IMR-90 (cell line): ENCODE measurements around the gene LRRC7. TPM values are rescaled to one million over a fixed set of nuclear protein-coding genes. Genes with fewer than 3 reads are reported as not detected.

Experiments
- ATAC-seq: fragments of 200-7000 bp; cut with Tn5 transposase; 2 replicates; pipeline ENCODE4 v1.9.1; 2020; ENCODE audit warnings: low read depth, mild to moderate bottlenecking, moderate library complexity
- BruUV-seq: library from RNA; stranded (reverse); fragments of 400-500 nt; replicated peaks from 2 replicates; lab custom pipeline; 2021; lab: Mats Ljungman, UMichigan
- CTCF ChIA-PET: fragments of 300-600 bp; formaldehyde crosslinking; extraction: SDS; loops from one replicate; lab custom pipeline; 2021; ENCODE audit warnings: antibody characterized with exemption; lab: Yijun Ruan, JAX
- POLR2A ChIA-PET: fragments of 300-600 bp; sonication (Branson Sonifier 250); formaldehyde crosslinking; loops from one replicate; lab custom pipeline; 2022; ENCODE audit warnings: antibody characterized with exemption; ENCODE audit not compliant: unreplicated experiment; lab: Charles Lee
- DNase-seq: peaks from one replicate; pipeline ENCODE4 v3.0.0; 2013
- H2AFZ ChIP-seq: replicated peaks from 2 replicates; pipeline ENCODE3; 2013; ENCODE audit warnings: low read length, mild to moderate bottlenecking; ENCODE audit not compliant: poor library complexity
- H2AK5ac ChIP-seq: 2 replicates; pipeline ENCODE4 v1.6.1; 2013; ENCODE audit warnings: low read depth, low read length, inconsistent platforms
- H2AK9ac ChIP-seq: replicated peaks from 2 replicates; pipeline ENCODE3; 2013; ENCODE audit warnings: mild to moderate bottlenecking, low read depth, low read length, moderate library complexity; ENCODE audit not compliant: poor library complexity
- H2BK120ac ChIP-seq: 2 replicates; pipeline ENCODE4 v1.6.1; 2013; ENCODE audit warnings: low read depth, low read length, inconsistent platforms
- H2BK15ac ChIP-seq: 3 replicates; pipeline ENCODE4 v1.6.1; 2013; ENCODE audit warnings: low read depth, low read length, inconsistent platforms
- H2BK20ac ChIP-seq: 2 replicates; pipeline ENCODE4 v1.6.1; 2013; ENCODE audit warnings: low read depth, mild to moderate bottlenecking, inconsistent platforms, low read length, moderate library complexity
- H2BK5ac ChIP-seq: 2 replicates; pipeline ENCODE4 v1.6.1; 2013; ENCODE audit warnings: mild to moderate bottlenecking, low read depth, low read length, inconsistent platforms; ENCODE audit not compliant: poor library complexity, severe bottlenecking
- H3K14ac ChIP-seq: replicated peaks from 2 replicates; pipeline ENCODE4 v1.6.1; 2013; ENCODE audit warnings: low read depth, low read length, inconsistent platforms
- H3K18ac ChIP-seq: 2 replicates; pipeline ENCODE4 v1.6.1; 2013; ENCODE audit warnings: low read depth, low read length, control low read depth
- H3K23ac ChIP-seq: 2 replicates; pipeline ENCODE4 v1.6.1; 2013; ENCODE audit warnings: low read depth, low read length, inconsistent platforms
- H3K27ac ChIP-seq: 2 replicates; pipeline ENCODE4 v1.5.1; 2013; ENCODE audit warnings: mild to moderate bottlenecking, control low read depth, low read length; ENCODE audit not compliant: insufficient read depth
- H3K27me3 ChIP-seq: 2 replicates; pipeline ENCODE4 v1.6.1; 2013; ENCODE audit warnings: low read length; ENCODE audit not compliant: control insufficient read depth, insufficient read depth
- H3K36me3 ChIP-seq: 2 replicates; pipeline ENCODE4 v1.6.1; 2013; ENCODE audit warnings: low read length, mixed read lengths; ENCODE audit not compliant: control insufficient read depth, insufficient read depth
- H3K4ac ChIP-seq: 2 replicates; pipeline ENCODE4 v1.6.1; 2013; ENCODE audit warnings: low read depth, low read length, inconsistent platforms
- H3K4me1 ChIP-seq: 2 replicates; pipeline ENCODE4 v1.6.1; 2013; ENCODE audit warnings: low read length, mixed read lengths; ENCODE audit not compliant: control insufficient read depth, insufficient read depth
- H3K4me2 ChIP-seq: 2 replicates; pipeline ENCODE4 v1.6.1; 2013; ENCODE audit warnings: low read depth, mild to moderate bottlenecking, control low read depth, low read length, moderate library complexity
- H3K4me3 ChIP-seq: 2 replicates; pipeline ENCODE4 v1.5.1; 2013; ENCODE audit warnings: low read depth, mild to moderate bottlenecking, control low read depth, low read length, moderate library complexity; ENCODE audit not compliant: insufficient read depth
- H3K56ac ChIP-seq: 2 replicates; pipeline ENCODE4 v1.6.1; 2013; ENCODE audit warnings: low read length, inconsistent platforms; ENCODE audit not compliant: insufficient read depth; ENCODE audit errors: extremely low read depth
- H3K79me1 ChIP-seq, 2 experiments: 2 replicates each; pipeline ENCODE4 v1.6.1; 2013; ENCODE audit warnings: low read length in 2 of 2, inconsistent platforms in 1 of 2, low read depth in 1 of 2
- H3K9ac ChIP-seq: 2 replicates; pipeline ENCODE4 v1.6.1; 2013; ENCODE audit warnings: low read depth, low read length, control low read depth
- H3K9me1 ChIP-seq: 2 replicates; pipeline ENCODE4 v1.6.1; 2013; ENCODE audit warnings: low read length, inconsistent platforms; ENCODE audit not compliant: insufficient read depth
- H3K9me3 ChIP-seq: 2 replicates; pipeline ENCODE4 v1.6.1; 2013; ENCODE audit warnings: low read length; ENCODE audit not compliant: control insufficient read depth, insufficient read depth
- H4K20me1 ChIP-seq: 2 replicates; pipeline ENCODE4 v1.6.1; 2013; ENCODE audit warnings: low read length, inconsistent platforms; ENCODE audit not compliant: insufficient read depth
- H4K5ac ChIP-seq: 2 replicates; pipeline ENCODE4 v1.6.1; 2013; ENCODE audit warnings: mild to moderate bottlenecking, low read depth, low read length, control low read depth
- H4K8ac ChIP-seq, 2 experiments: 2 replicates each; pipeline ENCODE4 v1.6.1; 2013; ENCODE audit warnings: low read depth in 2 of 2, low read length in 2 of 2, control low read depth in 1 of 2, inconsistent platforms in 1 of 2
- H4K91ac ChIP-seq: 2 replicates; pipeline ENCODE4 v1.6.1; 2013; ENCODE audit warnings: low read depth, low read length, inconsistent platforms; ENCODE audit not compliant: insufficient read depth
- CEBPB ChIP-seq: IDR thresholded peaks from 2 replicates; pipeline ENCODE4 v1.6.1; 2012; ENCODE audit warnings: low read depth, low read length, improper control_type of control experiment
- CTCF ChIP-seq: conservative IDR thresholded peaks from 2 replicates; pipeline ENCODE4 v1.5.1; 2012; ENCODE audit warnings: mild to moderate bottlenecking, low read depth, low read length, improper control_type of control experiment
- RAD21 ChIP-seq: IDR thresholded peaks from 2 replicates; pipeline ENCODE4 v1.6.1; 2012; ENCODE audit warnings: low read length, improper control_type of control experiment
- RCOR1 ChIP-seq: IDR thresholded peaks from 2 replicates; pipeline ENCODE4 v1.6.1; 2012; ENCODE audit warnings: mild to moderate bottlenecking, low read length, improper control_type of control experiment; ENCODE audit not compliant: insufficient replicate concordance
- SMC3 ChIP-seq: fragments of 150-350 bp; IDR thresholded peaks from 2 replicates; pipeline ENCODE4 v1.6.1; 2016; ENCODE audit warnings: low read depth, mild to moderate bottlenecking, antibody characterized with exemption, low read length, moderate library complexity
- USF2 ChIP-seq: fragments of 150-350 bp; IDR thresholded peaks from 2 replicates; pipeline ENCODE4 v1.6.1; 2017; ENCODE audit warnings: mild to moderate bottlenecking, antibody characterized with exemption, low read length, low read depth
- WGBS, 2 experiments: methylation state at CpG; one replicate each; pipeline versions ENCODE4 v1.1.5 to v1.1.7; 2013; ENCODE audit warnings: missing lambda C conversion rate in 2 of 2; ENCODE audit not compliant: insufficient read length in 1 of 2; ENCODE audit errors: extremely low coverage in 2 of 2; 5-methylcytosine and 5-hydroxymethylcytosine counted together
- dilution Hi-C: fragments of 300-500 bp; cut with HindIII; formaldehyde crosslinking; loops from one replicate; pipeline ENCODE4 v1.14.3; 2018; ENCODE audit warnings: low sequenced_read_pairs; ENCODE audit not compliant: unreplicated experiment
- in situ Hi-C: fragments of 300-500 bp; cut with MboI; formaldehyde crosslinking; loops from 3 replicates; pipeline ENCODE4 v1.14.3; 2019; ENCODE audit warnings: low sequenced_read_pairs, inconsistent platforms, mixed read lengths
- intact Hi-C: fragments of 100-400 bp; cut with micrococcal nuclease; formaldehyde crosslinking; loops from 2 replicates; pipeline ENCODE4 v1.10.0; 2022
- polyA plus RNA-seq, 3 experiments: library from polyadenylated mRNA; depleted of rRNA; stranded (reverse); fragments of >200 nt; gene quantifications; 2 replicates each; pipeline ENCODE4 v1.2.3, GENCODE V29; 2012; ENCODE audit warnings: low replicate concordance in 1 of 3
- total RNA-seq: library from RNA; depleted of rRNA; stranded (reverse); fragments of >200 nt; gene quantifications from 2 replicates; pipeline ENCODE4 v1.2.3, GENCODE V29; 2012

Gene LRRC7
- total and polyA plus RNA-seq, 2 of the 4 experiments (the other 2 are of a cell fraction), result under 0.01 to 0.02 TPM

GRCh38 chr1:69737527-69738185 is 169.9 kb downstream of the LRRC7 start:
- no peak overlapping the region for H2BK20ac ChIP-seq
- H3K9me1 ChIP-seq, result no peaks in the 10 kb centered on the region
- no peak overlapping the region for H3K18ac ChIP-seq
- no peaks in the 10 kb centered on the region for H3K27me3 ChIP-seq
- in situ Hi-C loops, result loop anchor here (25.0 kb wide), 2 partner anchors 1275 to 1625 kb away; no protein-coding TSS in a partner anchor
- H3K79me1 ChIP-seq, result no peaks in the 10 kb centered on the region
- no peaks in the 10 kb centered on the region for H3K36me3 ChIP-seq
- no peak overlapping the region for H2AFZ ChIP-seq
- H2BK120ac ChIP-seq, result no peak overlapping the region
- H4K8ac ChIP-seq, result no peak overlapping the region
- no peak overlapping the region for H3K27ac ChIP-seq
- BruUV-seq, result no TSS peak
- TF ChIP-seq CTCF, result peak; percentile 68
- TF ChIP-seq RAD21, result peak; percentile 78
- TF ChIP-seq SMC3, result peak; percentile 62
- no peak for TF ChIP-seq RCOR1
- TF ChIP-seq CEBPB, result peak; percentile 97
- TF ChIP-seq USF2, result no peak
- H3K9me3 ChIP-seq, result no peaks in the 10 kb centered on the region
- dilution Hi-C loops, result no loop called here
- no peak overlapping the region for H3K4me3 ChIP-seq
- no peak overlapping the region for H3K4me2 ChIP-seq
- CTCF ChIA-PET, result interaction anchor here (0.7 to 1.1 kb wide), 7 partner anchors 9 to 1138 kb away, joined by 3 to 5 read pairs (median 3); no protein-coding TSS in a partner anchor
- no peak overlapping the region for H2BK15ac ChIP-seq
- no peak overlapping the region for H4K5ac ChIP-seq
- no peak overlapping the region for H3K23ac ChIP-seq
- no peak overlapping the region for H2AK5ac ChIP-seq
- no peak overlapping the region for H3K14ac ChIP-seq
- H2BK5ac ChIP-seq, result no peak overlapping the region
- no peak overlapping the region for H3K4ac ChIP-seq
- H2AK9ac ChIP-seq, result no peak overlapping the region
- H3K9ac ChIP-seq, result no peak overlapping the region
- no peak overlapping the region for H3K56ac ChIP-seq
- DNase-seq (peak; percentile 67), ATAC-seq (peak; percentile 70)
- H4K91ac ChIP-seq, result no peak overlapping the region
- intact Hi-C loops, result loop anchor here (1.0 to 5.0 kb wide), 6 partner anchors 1137 to 1885 kb away; partner anchors contain the start of gene WLS
- POLR2A ChIA-PET, result no interaction called here
- no peaks in the 10 kb centered on the region for H4K20me1 ChIP-seq
- WGBS, 2 experiments, result no CpG with 5 or more reads among the region's 3 CpGs
- H3K4me1 ChIP-seq, result no peaks in the 10 kb centered on the region
